Smooth muscle cell (in vitro differentiated cells): ENCODE data around the gene HNRNPA3. TPM values are rescaled to one million over a fixed set of nuclear protein-coding genes. Genes with fewer than 3 reads are reported as not detected.
A peak's percentile ranks its signal among the peaks of the same experiment; 100 is the strongest.

Experiments
- DNase-seq: peaks from one replicate; lab custom pipeline; 2025; ENCODE audit not compliant: unreplicated experiment; lab: John Stamatoyannopoulos, UW
- H2AFZ ChIP-seq: fragments of 200-600 bp; sonication (generic); 2 replicates; pipeline ENCODE4 v1.6.0; 2016; ENCODE audit warnings: antibody characterized with exemption, low read depth, mild to moderate bottlenecking
- H3F3A ChIP-seq: fragments of 200-600 bp; sonication (generic); 2 replicates; pipeline ENCODE4 v1.6.0; 2017; ENCODE audit warnings: antibody characterized with exemption, low read depth
- H3K27ac ChIP-seq: fragments of 200-600 bp; sonication (generic); 2 replicates; pipeline ENCODE4 v1.5.1; 2016; ENCODE audit warnings: low read depth, mild to moderate bottlenecking
- H3K27me3 ChIP-seq: fragments of 200-600 bp; sonication (generic); 2 replicates; pipeline ENCODE4 v1.6.1; 2016; ENCODE audit warnings: low read depth, mild to moderate bottlenecking
- H3K36me3 ChIP-seq: fragments of 200-600 bp; sonication (generic); 2 replicates; pipeline ENCODE4 v1.5.1; 2016; ENCODE audit warnings: low read depth
- H3K4me1 ChIP-seq: fragments of 200-600 bp; sonication (generic); 2 replicates; pipeline ENCODE4 v1.5.1; 2016; ENCODE audit warnings: low read depth
- H3K4me2 ChIP-seq: fragments of 200-600 bp; sonication (generic); 2 replicates; pipeline ENCODE4 v1.6.0; 2016; ENCODE audit warnings: mild to moderate bottlenecking
- H3K4me3 ChIP-seq: fragments of 200-600 bp; sonication (generic); 2 replicates; pipeline ENCODE4 v1.5.1; 2016; ENCODE audit warnings: mild to moderate bottlenecking
- H3K79me2 ChIP-seq: fragments of 200-600 bp; sonication (generic); 2 replicates; pipeline ENCODE4 v1.6.0; 2016; ENCODE audit warnings: low read depth, mild to moderate bottlenecking
- H3K9ac ChIP-seq: fragments of 200-600 bp; sonication (generic); 2 replicates; pipeline ENCODE4 v1.6.0; 2016; ENCODE audit warnings: low read depth
- H3K9me3 ChIP-seq: fragments of 200-600 bp; sonication (generic); replicated peaks from 2 replicates; pipeline ENCODE4 v1.5.1; 2016; ENCODE audit warnings: low read depth
- H4K20me1 ChIP-seq: fragments of 200-600 bp; sonication (generic); 2 replicates; pipeline ENCODE4 v1.6.0; 2016; ENCODE audit warnings: low read depth
- WGBS: methylation state at CpG from one replicate; pipeline ENCODE4 v1.1.7; 2016; ENCODE audit warnings: low lambda C conversion rate; 5-methylcytosine and 5-hydroxymethylcytosine counted together
- polyA plus RNA-seq: library from polyadenylated mRNA; unstranded; fragments of >200 nt; fragmentation: Nextera tagmentation; extraction: Ambion mirVana; gene quantifications from 2 replicates; pipeline ENCODE4 v1.2.1, GENCODE V29; 2016
- total RNA-seq: library from RNA; depleted of rRNA; stranded (reverse); fragments of >200 nt; gene quantifications from 2 replicates; pipeline ENCODE4 v1.2.3, GENCODE V29; 2014
- TF ChIP-seq, protein P1 (sequence below): fragments of 200-600 bp; sonication (generic); IDR thresholded peaks from 2 replicates; pipeline ENCODE4 v1.5.1; 2017; ENCODE audit warnings: borderline replicate concordance, mild to moderate bottlenecking, antibody characterized with exemption; ENCODE audit not compliant: insufficient read depth, poor library complexity, severe bottlenecking

HNRNPA3 gene
- total and polyA plus RNA-seq, 2 experiments from 2014 or later = 40.3 to 55.8 TPM

DNA sequence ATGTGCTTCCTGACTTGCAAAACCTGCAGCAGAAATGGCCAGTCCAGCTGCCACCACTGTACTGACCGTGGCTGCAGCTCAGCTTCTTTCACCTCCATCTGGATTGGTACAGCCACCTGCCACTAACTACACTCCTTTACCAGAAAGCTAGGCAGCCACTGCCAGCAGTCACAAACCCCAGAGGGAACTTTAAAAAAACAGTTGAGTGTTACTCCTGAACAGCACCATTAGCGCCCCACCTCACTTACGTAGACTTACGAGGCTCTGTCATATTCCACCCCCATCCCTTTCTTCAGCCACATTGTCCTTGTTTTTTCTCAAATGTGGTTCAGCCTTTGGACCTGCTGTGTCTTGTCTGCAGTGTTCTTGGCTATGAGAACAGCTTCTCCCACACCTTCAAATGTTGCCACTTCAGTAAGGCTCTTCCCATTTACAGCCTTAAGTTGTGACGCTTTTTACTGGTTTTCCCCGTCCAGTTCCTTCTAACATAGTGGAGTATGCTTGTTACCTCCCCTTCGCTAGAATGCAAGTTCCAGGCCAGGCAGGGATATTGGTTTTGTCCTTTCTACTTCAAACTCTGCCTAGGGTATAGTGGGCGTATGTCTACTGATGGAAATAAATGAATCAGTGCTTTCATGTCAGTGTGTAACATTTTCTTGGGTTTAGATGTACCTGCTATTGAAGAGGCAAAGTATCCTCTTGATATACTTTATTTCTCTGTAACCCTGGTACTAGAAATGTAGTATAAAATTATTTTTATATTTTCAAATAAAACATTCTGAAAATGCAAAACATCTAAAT is 17.0 kb downstream of the HNRNPA3 start:
- TF ChIP-seq, protein P1, sequence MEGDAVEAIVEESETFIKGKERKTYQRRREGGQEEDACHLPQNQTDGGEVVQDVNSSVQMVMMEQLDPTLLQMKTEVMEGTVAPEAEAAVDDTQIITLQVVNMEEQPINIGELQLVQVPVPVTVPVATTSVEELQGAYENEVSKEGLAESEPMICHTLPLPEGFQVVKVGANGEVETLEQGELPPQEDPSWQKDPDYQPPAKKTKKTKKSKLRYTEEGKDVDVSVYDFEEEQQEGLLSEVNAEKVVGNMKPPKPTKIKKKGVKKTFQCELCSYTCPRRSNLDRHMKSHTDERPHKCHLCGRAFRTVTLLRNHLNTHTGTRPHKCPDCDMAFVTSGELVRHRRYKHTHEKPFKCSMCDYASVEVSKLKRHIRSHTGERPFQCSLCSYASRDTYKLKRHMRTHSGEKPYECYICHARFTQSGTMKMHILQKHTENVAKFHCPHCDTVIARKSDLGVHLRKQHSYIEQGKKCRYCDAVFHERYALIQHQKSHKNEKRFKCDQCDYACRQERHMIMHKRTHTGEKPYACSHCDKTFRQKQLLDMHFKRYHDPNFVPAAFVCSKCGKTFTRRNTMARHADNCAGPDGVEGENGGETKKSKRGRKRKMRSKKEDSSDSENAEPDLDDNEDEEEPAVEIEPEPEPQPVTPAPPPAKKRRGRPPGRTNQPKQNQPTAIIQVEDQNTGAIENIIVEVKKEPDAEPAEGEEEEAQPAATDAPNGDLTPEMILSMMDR = no peak
- DNase-seq = no peak
- no peak overlapping the region for H2AFZ ChIP-seq
- no peaks in the 10 kb centered on the region for H3K27me3 ChIP-seq
- H3K36me3 ChIP-seq = peaks cover 11% of the 10 kb centered on the region
- peaks cover 51% of the 10 kb centered on the region for H4K20me1 ChIP-seq
- peaks cover 47% of the 10 kb centered on the region for H3F3A ChIP-seq
- no peaks in the 10 kb centered on the region for H3K4me1 ChIP-seq
- H3K9me3 ChIP-seq = no peaks in the 10 kb centered on the region
- no peak overlapping the region for H3K4me2 ChIP-seq
- peaks cover 40% of the 10 kb centered on the region for H3K79me2 ChIP-seq
- no peak overlapping the region for H3K4me3 ChIP-seq
- 94% methylated on average over 8 of the region's 8 CpGs for WGBS
- no peak overlapping the region for H3K9ac ChIP-seq
- H3K27ac ChIP-seq = peak overlapping the region; percentile 53

- Histone ChIP-seq H3F3A (peaks cover 38% of the 10 kb centered on the region), H3K9ac (no peak overlapping the region), H3K4me1 (no peaks in the 10 kb centered on the region), H3K79me2 (peaks cover 56% of the 10 kb centered on the region), H3K4me2 (no peak overlapping the region), H3K27me3 (no peaks in the 10 kb centered on the region), H3K27ac (peak overlapping the region; percentile 56), H3K36me3 (peaks cover 11% of the 10 kb centered on the region), H4K20me1 (peaks cover 59% of the 10 kb centered on the region), H2AFZ (no peak overlapping the region), H3K9me3 (no peaks in the 10 kb centered on the region), H3K4me3 (no peak overlapping the region)
- TF ChIP-seq, protein P1 = no peak
- 97% methylated on average over 3 of the region's 3 CpGs for WGBS
- DNase-seq = no peak
Measured at GRCh38 chr2:177231270-177231669, 18.7 kb downstream of the HNRNPA3 start.

- peaks cover 11% of the 10 kb centered on the region for H3K36me3 ChIP-seq
Measured at GRCh38 chr2:177232098-177232704, 19.6 kb downstream of the HNRNPA3 start.

More at GRCh38 chr2:177232098-177232704, 19.6 kb downstream of the HNRNPA3 start:
- peaks cover 44% of the 10 kb centered on the region for H3F3A ChIP-seq
- WGBS = 89% methylated on average over 8 of the region's 8 CpGs
- no peak overlapping the region for H3K4me3 ChIP-seq
- H3K9me3 ChIP-seq = no peaks in the 10 kb centered on the region
- H3K27me3 ChIP-seq = no peaks in the 10 kb centered on the region
- no peak overlapping the region for H3K4me2 ChIP-seq
- H3K9ac ChIP-seq = no peak overlapping the region
- no peak overlapping the region for H2AFZ ChIP-seq
- TF ChIP-seq, protein P1 = no peak
- H4K20me1 ChIP-seq = peaks cover 68% of the 10 kb centered on the region
- H3K27ac ChIP-seq = peak overlapping the region; percentile 56
- H3K79me2 ChIP-seq = peaks cover 65% of the 10 kb centered on the region
- no peak for DNase-seq
- H3K4me1 ChIP-seq = no peaks in the 10 kb centered on the region
